GM19468 (cell line): ENCODE data around the gene SIRPA.

Experiments
- ATAC-seq: cut with Tn5 transposase; IDR thresholded peaks from one replicate; pipeline ENCODE4 v1.9.1; 2021; ENCODE audit warnings: mild to moderate bottlenecking, moderate library complexity, moderate number of reproducible peaks; ENCODE audit not compliant: unreplicated experiment; ENCODE audit errors: extremely low read depth

The SIRPA gene

DNA sequence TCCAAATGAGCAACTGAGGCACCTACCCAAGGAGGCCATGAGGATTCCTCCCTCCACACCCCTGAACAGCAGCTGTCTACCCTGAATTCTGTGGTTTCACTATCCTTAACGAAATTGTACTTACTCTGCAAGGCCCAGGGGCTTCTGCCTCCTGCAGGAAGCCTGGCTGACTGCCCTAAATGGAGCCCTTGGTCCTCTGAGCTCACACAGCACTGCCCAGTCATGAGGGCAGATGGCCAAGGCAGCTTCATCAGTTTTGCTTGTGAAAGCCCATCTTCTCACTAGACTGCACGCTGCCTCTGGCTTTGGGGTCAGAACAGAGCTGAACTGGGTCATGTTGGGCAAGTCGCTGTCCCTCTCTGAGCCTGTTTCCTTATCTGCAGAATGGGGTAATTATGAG lies 26.4 kb upstream of the SIRPA start:
- no peak for ATAC-seq

DNA sequence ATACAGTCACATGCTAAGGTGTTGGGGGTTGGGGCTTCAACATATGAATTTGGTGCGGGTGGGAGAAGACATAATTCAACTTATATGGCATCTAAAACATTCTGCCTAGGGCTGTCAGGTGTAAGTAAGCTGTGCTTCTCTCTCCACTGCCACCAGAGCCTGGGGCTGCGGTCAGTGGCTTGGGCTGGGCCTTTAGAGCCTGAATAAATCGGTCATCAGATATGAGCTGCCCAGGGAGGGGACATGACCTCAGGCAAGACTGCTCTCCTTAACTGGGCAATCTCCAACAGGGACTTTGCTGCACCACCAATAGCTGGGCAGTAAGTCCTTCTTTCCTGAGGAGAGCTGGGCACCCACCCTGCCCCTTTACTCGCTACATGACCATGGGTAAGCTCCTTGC lies 24.9 kb upstream of the SIRPA start:
- no peak for ATAC-seq

DNA sequence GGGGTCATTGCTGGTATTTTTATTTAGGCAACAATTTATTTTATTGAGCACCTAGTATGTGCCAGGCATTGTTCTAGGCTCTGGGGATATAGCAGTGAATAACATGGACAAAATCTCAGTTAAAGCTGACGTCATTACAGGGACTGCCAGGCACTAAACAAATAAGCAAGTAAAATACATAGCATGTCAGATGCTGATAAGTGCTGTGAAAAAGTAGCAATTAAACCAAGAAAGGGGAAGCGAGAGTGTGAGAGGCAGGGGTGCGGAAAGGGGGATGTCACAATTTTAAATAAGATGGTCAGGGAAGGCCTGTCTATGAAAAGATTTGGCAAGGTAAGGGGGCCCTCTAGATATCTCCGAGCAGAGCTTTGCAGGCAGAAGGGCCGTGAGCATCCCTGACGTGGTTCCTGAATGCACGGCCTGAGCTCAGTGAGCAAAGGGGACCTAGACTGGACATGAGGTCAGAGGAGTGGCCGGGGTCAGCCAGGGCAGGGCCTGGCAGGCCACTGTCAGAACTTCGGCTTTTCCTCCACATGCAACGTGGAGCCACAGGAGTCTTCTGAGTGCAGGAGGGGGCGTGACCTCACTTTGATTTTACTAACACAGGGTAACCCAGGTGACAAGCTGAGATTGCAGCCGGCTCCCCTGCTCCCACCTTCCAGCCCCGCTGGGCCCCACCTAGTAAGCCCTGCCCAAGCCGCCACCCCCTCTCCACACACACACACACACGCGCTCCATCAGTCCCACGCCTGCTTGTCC lies 24.2 kb upstream of the SIRPA start:
- ATAC-seq, result no peak

DNA sequence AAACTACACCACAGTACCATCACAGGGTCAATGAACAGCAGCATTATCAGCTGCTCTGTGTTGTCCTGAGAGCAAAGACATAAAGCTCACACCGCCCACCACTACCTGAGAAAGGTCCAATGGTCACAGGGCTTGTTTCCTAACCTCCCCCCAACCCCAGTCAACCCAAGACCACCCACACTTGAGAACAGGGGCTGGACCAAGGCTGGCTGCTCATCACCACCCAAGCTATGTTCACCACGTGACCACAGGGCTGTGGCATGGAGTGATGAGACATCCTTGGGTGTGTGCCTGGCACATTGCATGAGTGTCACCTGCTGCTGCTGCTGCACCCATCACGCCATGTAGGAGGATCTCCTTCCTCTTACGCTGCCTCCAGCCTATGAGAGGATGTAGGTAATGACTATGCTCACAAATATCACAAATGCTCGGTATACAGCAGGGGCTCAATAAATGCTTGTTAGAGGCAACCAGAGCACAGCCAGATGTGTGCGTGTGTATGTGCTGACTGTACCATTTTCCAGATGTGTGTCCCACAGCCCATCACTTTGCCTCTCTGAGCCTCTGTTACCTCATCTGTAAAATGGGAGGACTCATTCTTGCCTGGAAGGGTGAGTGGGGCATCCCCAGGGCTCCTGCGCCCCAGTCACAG lies 23.3 kb upstream of the SIRPA start:
- no peak for ATAC-seq

DNA sequence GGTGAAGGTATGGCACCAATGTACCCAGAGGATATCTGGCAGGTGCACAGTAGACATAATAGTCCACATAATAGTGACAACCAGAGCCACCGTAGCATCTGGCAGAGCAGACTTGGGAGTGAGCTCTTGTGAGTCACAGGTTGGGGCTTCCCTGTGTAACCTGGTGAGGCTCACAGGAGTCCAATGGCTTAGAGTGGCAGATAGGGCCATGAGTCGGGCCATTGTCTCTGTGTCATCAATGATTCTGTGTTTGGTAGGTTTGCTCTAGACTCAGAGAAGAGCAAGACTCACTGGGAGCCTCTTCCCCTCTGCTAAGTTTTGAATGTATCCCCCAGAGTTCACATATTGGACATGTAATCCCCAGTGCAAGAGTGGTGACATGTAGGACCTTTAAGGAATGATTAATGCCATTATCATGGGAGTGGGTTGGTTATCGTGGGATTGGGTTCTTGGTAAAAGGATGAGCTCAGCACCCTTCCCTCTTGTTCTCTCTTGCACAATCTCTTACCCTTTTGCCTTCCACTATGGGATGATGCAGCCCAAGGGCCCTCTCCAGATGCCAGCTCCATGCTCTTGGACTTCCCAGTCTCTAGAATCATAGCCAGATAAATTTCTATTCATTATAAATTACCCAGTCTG lies 22.6 kb upstream of the SIRPA start:
- no peak for ATAC-seq

DNA sequence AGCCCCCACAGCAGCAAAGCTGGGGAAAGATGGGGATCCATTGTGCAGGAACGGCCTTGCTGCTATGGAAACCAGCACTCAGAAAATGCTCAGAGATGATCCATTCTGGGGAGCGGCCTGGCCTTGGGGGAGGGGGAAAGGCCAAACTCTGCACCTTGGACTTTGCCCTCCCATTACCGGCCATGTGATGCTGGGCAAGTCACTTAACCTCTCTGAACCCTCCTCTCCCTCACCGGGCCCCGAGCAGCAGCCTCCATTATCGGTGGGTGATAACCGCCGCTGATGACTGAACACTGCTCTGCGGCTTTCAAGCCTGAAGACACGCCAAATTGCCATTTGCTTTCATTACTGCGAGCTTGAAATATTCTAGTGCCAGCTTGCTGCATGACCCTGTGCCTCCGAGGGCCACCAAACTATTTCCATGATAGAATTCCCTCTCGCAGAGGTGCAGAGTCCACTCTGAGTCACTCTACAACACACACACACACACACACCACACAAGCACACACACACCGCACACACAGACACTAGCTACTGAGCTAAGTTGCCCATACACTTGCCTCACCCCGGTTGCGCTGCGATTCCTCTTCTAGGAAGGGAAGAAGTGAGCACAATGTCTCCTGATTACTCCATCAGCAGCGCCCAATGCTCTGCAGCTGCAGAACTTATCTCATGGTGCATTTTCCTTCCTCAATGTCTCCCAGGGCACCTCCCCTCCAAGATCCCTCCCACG lies 20.6 kb upstream of the SIRPA start:
- no peak for ATAC-seq

DNA sequence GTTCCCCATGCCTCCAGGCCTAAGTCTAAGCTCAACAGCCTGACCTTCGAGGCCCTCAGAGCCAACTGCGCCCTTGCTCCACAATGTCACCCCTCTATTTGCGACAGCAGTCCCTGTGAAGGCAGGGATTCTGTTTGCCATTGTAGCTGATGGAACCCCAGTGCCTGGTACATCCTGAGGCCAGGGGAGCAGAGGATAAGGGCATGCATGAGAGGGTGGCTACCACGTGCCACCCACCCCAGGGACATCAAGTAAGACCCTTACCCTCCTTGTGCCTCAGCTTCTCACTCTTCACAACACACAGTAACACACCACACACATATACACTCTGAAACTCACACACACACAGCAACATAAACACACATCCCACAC lies 20.0 kb upstream of the SIRPA start:
- ATAC-seq, result no peak

DNA sequence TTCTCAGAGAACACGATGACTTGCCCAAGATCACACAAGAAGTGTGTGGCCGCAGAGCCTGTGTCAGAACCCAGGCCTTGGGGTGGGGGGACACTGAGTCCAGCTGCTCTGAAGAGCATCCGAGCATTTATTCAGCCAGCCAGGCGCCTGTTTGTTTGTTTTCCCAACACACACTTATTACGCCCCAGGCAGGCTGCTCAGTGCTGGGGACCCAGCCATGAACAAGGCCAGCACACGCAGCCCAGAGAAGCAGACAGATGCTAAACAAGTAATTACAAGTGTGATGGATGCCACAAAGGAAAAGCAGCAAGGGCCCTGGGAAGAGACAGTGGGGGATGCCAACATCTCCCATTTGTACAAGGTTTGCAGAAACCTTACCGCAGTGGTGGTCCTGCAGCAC lies 19.4 kb upstream of the SIRPA start:
- no peak for ATAC-seq

DNA sequence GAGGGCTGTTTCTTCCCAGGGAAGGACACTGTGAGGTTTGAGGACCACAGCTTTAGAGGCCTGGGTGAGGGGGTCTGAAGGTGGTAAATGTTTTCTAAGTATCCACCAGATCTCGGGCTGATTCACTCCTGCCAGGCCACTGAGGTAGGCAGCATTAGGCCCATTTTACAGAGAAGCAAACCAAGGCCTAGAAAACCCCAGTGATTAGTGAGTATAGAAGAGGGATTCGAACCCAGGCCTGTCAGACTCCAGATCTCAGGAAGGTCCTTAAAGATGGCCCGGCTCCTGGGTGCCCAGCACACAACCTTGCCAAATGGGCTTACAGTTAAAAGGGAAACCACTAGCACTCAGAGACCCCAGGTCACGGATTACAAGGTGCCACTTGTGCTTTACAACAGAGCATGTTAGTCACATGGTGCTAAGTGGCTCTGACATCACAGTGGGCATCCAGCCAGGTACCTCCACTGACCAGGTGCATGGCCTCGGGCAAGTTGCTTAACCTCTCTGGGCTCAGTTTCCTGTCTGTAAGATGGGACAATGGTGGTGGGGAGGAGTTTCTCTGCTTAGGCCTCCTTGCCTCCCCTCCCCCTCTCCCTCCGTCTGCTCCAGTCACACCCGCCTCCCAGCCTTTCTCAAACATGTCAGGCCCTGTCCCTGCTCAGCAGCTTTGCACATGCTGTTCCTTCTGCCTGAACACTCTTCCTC lies 18.8 kb upstream of the SIRPA start:
- ATAC-seq, result no peak

DNA sequence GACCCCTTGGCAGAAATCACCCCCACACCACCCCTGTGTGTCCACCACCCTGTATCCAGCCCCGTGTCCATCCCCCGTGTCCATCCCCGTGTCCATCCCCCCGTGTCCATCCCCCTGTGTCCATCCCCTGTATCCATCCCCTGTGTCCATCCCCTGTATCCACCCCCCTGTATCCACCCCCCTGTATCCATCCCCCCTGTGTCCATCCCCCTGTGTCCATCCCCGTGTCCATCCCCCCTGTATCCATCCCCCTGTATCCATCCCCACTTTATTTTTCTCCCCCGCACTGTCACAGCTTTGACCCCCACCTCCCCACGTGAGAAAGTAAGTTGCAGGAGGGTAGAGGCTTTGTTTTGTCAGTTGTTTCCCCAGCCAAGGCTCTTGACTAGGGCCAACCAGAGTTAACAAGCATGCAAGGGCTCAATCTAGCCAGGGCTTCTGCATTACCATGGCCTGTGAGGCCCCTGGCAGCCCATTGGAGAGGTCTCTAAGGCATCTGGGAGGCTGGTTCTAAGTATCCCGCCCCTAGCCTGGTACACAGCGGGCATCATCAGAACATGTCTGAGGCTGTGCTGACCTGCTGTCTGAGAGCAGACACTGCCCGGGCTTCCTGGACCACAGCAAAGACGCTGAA lies 18.1 kb upstream of the SIRPA start:
- ATAC-seq, result no peak

DNA sequence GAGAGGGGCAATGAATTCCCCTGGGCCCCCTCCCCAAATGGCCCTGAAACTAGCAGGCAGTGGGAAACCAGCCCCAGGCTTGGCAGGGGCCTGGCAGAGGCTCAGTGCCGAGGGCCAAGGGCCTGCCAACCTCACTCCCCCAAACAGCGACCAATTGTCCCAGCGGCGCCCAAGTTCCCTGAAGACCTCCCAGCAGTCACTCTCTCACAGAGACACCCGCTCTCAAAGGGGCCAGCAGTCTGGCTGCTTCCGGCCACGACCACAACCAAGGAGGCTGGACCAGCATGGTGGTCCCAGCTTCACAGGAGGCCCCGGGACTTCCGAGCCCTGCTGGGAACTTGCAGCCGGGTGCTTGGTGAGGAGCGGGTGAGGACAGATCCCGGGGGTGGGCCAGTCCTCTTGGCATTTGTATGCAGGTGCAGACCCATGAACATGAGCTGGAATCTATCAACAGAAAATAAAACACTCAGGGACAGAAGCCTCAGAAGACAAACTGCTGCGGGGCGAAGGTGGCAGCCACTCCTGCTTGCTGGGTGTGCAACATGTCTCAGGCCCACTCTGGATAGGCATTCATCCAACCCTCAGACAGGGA lies 17.5 kb upstream of the SIRPA start:
- no peak for ATAC-seq

DNA sequence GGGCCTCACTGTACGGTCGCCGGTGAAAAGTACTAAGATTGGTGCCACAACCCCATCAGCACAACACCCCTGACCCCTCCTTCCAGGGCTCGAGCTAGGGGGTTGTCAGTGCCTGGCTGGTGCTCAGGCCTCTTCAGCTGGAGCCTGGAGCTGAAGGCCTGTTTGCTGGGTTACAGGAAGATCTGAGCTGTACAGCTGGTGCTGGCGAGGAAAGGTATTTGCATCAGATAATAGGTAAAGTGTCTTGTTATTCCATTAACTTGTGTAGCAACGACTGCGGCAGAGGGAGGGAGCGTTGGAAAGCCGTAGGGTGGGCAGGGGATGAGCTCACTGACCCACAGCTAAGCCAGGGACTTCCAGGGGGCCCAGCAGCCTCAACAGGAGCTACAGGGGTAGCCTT lies 15.8 kb upstream of the SIRPA start:
- no peak for ATAC-seq

DNA sequence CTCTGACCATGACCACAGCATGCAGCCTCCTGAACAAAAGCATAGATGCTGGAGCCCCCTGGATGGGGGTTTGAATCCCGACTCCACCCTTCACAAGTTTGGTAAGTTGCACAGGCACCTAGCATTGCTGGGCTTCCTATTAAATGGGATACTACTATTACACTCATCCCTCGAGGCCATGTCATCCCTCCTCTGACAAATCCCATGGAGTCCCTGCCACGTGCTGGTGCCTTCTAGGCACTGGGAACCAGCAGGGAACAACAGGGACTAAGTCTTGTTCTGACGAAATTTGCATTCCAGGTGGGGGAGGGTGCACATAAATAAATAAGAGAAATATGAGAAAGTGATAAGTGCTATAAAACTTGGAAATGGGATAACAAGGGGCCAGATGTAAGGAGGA lies 15.3 kb upstream of the SIRPA start:
- no peak for ATAC-seq

DNA sequence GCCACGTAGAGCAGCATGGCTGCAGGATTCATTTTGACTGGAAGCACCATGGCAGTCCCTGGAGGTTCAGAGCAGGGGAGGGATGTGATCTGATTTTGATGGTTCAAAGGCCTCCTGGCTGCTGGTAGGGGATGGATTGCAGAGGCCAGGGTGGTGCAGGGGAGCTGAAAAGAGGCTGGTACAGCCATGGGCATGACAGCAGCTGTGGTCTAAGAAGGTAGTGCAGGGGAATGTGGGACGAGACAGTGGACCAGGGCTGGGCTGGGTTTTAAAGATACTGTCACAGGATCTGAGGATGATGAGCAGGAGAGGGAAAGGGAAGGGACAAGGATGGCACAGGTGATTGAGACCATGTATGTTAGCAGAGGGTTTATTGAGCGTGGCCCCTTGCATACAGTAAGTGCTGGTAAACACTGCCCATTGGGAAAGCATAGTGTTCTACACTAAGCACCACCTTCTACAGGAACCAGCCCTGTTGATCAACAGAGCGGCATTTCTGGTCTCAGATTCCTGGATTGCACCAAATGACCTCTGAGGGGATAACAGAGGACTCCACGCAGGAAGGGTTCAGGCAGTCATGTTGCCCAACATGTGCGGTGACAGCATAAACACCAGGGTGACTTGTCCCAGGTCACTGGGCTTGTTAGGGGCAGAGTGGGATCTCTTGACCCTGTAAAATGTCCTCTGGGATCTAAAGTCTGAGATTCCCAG lies 14.5 kb upstream of the SIRPA start:
- no peak for ATAC-seq

DNA sequence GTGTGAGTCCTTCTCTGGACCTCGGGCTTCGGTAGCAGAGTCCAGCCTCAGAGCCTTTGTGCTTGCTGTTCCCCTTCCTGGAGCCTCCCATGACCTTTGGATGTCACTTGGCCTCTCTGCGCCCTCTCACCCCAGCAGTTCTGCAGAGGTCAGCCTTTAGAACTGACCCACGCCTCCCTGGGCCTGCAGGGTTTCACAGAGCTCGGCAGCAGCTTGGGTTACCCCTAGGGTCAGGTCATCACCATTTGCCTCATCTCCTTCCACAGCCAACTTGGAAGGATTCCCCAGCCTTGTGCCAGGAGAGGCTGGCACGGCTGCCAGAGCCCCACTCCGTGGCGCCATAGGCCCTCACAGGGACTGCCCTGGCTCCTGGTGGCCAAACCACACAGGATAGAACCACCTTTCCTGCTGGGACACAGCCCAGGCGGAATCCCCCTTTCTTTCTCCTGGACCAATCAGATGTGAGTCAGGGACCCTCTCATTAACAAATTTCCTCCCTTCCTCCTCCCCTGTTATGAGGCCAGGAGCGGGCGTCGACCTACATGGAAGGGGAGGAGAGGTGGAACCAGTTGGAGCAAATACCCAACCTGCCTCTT lies 13.9 kb upstream of the SIRPA start:
- no peak for ATAC-seq

DNA sequence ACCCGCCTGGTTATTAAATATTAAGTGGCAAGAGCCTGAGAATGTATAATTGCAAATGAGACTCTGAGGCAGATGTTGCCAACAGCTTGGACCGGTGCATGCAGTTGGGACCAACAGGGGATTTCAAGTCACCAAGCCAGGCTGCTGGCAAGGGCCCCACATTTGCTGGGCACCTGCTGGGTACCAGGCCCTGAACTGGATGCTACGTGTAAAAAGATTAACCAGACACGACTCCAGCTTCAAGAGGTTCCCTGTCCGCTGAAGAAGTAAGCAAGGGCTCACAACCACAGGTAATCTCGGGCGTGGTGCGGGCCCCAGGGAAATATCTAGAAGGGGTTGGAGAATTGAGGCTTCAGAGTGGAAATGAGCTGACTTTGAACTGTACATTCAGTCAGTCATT lies 13.2 kb upstream of the SIRPA start:
- ATAC-seq, result no peak

DNA sequence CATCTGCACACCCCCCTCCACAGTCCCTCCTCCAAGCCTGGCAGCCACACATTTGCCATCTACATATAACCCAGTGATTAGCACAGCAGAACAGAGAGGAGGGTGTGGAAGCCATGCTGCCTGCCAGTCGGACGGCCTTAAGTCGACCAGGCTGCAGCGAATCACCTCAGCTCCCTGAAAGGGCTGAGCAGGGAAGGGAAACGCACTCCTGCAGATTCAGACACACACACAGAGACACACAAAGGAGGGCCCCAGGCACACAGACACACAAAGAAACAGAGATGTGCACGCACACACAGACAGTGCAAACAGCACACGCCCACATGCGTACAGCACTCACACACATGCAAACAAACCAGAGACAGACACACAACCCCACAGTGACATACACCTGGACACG lies 11.2 kb upstream of the SIRPA start:
- no peak for ATAC-seq

DNA sequence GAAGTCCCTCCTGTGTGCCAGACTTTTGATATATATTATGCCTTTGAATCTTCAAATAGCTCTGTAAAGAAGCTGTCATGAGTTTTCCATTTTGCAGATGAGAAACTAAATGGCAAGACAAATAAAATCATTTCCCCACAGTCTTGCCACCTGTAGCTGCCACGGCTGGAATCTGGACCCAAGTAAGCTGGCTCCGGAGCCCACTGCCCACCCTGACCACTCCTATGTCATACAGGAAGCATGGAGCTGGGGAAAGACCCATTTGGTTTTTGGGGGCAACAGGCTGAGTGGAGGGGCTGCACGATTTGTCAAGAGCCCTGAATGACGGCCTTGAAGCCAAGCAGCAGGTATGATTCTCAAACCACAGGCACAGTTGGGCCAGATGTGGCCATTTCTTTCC lies 10.0 kb upstream of the SIRPA start:
- ATAC-seq, result no peak
